Right cardiac atrium (tissue), 5 donors: ENCODE results near the gene WLS. TPM values are rescaled to one million over a fixed set of nuclear protein-coding genes. Genes with fewer than 3 reads are reported as not detected.
A peak's percentile ranks its signal among the peaks of the same experiment; 100 is the strongest.

Experiments
- ATAC-seq, 2 donors: fragments of 200-7000 bp; cut with Tn5 transposase; one replicate each; pipeline versions ENCODE4 v1.8.0 to v1.9.1; 2020; ENCODE audit warnings: moderate library complexity in 2 of 2, mild to moderate bottlenecking in 1 of 2
- DNase-seq, 3 donors: peaks; one replicate each; pipeline ENCODE4 v3.0.0-alpha.2; 2020
- H3K27ac ChIP-seq: one replicate; pipeline ENCODE4 v1.5.1; 2013; ENCODE audit warnings: mild to moderate bottlenecking, low read length, control low read depth, moderate library complexity
- H3K27me3 ChIP-seq: one replicate; pipeline ENCODE4 v1.6.1; 2013; ENCODE audit not compliant: control insufficient read depth, insufficient read depth
- H3K4me1 ChIP-seq: one replicate; pipeline ENCODE4 v1.6.1; 2013; ENCODE audit warnings: low read length; ENCODE audit not compliant: control insufficient read depth, insufficient read depth
- H3K4me3 ChIP-seq: one replicate; pipeline ENCODE4 v1.5.1; 2013; ENCODE audit warnings: low read length, control low read depth
- H3K9me3 ChIP-seq: one replicate; pipeline ENCODE4 v1.6.1; 2013; ENCODE audit warnings: low read length; ENCODE audit not compliant: control insufficient read depth
- WGBS: extraction: QIAGEN DNeasy Blood & Tissue Kit; methylation state at CpG from one replicate; pipeline ENCODE4 v1.1.7; 2013; 5-methylcytosine and 5-hydroxymethylcytosine counted together
- intact Hi-C, 4 donors: fragments of 100-400 bp; cut with DNase I; formaldehyde crosslinking; loops; one replicate each; pipeline versions ENCODE4 v1.11.0 to v1.14.0; 2022 to 2023
- polyA plus RNA-seq: library from polyadenylated mRNA; stranded (reverse); fragments of 200-250 nt; gene quantifications from one replicate; pipeline ENCODE4 v1.2.3, GENCODE V29; 2013
- total RNA-seq, 4 donors: library from RNA; stranded (reverse); fragmentation: NEBNext Ultra II Directional; extraction: Animal tissue kit (Norgen Biotek cat#: 25700); gene quantifications; one replicate each; pipeline ENCODE4 v1.2.1, GENCODE V29; 2021
- donor health status: healthy with polysubstance abuse.
- donor health status: DM: no; HTN: yes; CAD: no.
- donor health status: DM: no; HTN: no; CAD: no.
- donor health status: DM: no; HTN: yes; CAD: no; lungs with severe emphysema.
- donor health status: DM: yes; HTN: yes; CAD: no.

WLS gene
- total and polyA plus RNA-seq, 5 donors: 50.9 to 102 (median 101) TPM

DNA sequence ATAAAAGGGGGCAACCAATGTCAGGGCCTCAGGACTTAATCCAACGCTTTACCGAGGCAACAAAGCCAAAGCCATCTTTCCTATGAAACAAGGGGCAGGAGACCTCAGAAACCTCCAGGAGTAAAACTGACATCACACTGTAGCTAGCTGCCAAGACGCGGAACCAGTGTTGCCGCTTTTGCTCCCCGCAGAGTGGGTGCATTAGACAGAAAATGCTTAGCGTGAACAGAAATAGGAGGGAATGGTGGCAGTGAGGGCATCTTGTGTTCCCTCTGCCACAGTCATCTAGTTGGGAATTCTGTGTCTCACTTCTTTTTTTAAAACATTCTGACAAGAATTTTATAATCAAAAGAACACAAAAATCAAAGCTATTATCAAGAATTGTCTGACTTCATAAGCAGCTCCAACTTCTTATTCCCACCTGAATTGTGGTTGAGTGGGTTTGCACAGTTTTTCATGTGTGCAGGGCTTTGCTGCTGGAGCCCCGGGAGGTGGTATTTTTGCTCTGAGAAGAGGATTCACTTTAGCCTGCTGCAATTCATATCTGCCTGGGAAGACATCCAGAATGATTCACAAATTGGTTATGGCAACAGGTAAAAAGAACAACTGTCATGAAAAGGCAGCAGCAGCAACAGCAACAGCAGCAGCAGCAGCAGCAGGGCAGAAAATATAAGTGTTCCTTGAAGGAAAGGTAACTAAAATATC is 99.7 kb downstream of the WLS start:
- intact Hi-C loops: no loop called here
- Histone ChIP-seq H3K9me3 (no peaks in the 10 kb centered on the region), H3K4me1 (no peaks in the 10 kb centered on the region), H3K4me3 (no peak overlapping the region), H3K27ac (no peak overlapping the region), H3K27me3 (no peaks in the 10 kb centered on the region)
- WGBS: 89% methylated on average over 8 of the region's 8 CpGs
- DNase-seq (no peak), ATAC-seq (no peak)

DNA sequence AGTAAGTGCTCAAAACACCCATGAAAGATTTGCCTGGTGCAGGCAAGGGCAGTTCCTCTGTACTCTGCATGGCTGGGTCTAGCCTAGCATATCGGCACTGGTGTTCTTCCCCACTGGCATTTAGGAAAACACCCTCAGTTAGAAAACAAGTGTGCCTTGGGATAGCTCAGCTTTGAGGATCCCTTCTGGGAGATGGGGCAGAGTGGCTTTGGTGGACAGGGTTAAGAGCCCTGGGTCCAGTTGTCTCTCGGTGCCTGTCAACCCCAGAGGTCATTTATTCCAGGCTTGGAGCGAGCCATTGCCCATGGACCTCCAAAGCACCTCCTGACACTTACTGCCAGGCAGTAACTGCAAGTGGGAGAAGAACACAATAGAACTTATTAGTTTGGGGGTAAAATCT is 101.1 kb downstream of the WLS start:
- intact Hi-C loops: no loop called here
- no peaks in the 10 kb centered on the region for H3K4me1 ChIP-seq
- WGBS: 94% methylated on average over 3 of the region's 3 CpGs
- H3K27ac ChIP-seq: no peak overlapping the region
- H3K27me3 ChIP-seq: no peaks in the 10 kb centered on the region
- DNase-seq: no peak
- no peak overlapping the region for H3K4me3 ChIP-seq
- no peak for ATAC-seq
- H3K9me3 ChIP-seq: no peaks in the 10 kb centered on the region

DNA sequence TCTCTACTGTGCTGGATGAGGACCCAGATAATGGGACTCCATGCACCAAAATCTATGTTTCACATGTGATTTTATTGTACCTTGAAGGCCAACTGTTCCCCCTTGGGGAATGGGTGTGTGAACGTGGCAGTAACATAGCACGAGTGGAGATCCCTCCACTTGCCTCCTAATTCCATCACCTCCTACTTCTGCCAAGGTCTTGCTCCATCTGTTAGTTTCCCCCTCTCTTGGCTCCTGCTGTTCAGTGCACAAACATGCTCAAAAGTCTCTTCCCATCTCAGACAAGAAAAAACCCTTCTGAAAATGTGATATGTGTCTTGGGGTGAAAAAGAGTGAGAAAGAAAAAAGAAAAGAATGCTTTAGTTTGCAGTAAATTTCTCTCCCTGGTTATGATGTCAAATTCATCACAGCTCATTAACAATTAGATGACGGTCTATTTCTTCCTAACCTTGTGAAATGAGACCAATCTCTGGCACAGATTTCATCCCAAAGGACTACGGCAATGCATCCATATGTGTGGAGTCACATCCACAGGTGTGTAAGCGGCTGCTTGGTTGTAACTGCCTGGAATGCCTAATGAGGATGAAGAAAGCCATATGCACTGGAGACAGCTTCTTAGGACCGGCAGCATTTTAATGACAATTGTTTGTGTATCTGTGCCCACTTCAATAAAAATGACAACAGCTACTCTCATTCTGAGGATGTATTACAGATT is 102.6 kb downstream of the WLS start:
- Histone ChIP-seq H3K4me3 (no peak overlapping the region), H3K27me3 (no peaks in the 10 kb centered on the region), H3K4me1 (no peaks in the 10 kb centered on the region), H3K9me3 (no peaks in the 10 kb centered on the region), H3K27ac (no peak overlapping the region)
- WGBS: 68% methylated on average over 6 of the region's 6 CpGs
- DNase-seq (no peak), ATAC-seq (peak in 1 of 2 donors; percentile 31)
- intact Hi-C loops: loop anchor here in 2 of 4 donors (10.0 kb wide), 2 partner anchors 105 to 195 kb away; partner anchors contain the start of gene WLS (in 1 of the 2)

DNA sequence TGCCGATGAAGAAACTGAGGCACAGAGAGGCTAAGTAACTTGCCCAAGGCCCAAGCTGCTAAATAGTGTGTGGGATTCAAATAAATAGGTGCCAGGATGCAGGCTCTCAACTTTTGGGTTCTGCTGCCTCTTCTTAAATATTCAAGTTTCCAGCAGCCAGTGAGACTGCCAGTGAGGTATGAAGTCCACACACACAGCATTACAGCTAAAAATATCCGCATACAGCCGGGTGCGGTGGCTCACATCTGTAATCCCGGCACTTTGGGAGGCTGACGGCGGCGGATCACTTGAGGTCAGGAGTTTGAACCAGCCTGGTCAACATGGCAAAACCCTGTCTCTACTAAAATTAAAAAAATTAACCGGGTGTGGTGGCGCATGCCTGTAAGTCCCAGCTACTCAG is 103.5 kb downstream of the WLS start:
- Histone ChIP-seq H3K27ac (peak overlapping the region; percentile 47), H3K4me1 (no peaks in the 10 kb centered on the region), H3K9me3 (no peaks in the 10 kb centered on the region), H3K4me3 (no peak overlapping the region), H3K27me3 (no peaks in the 10 kb centered on the region)
- peak; percentile 61 to 69 for ATAC-seq
- 63% methylated on average over 10 of the region's 10 CpGs for WGBS
- intact Hi-C loops: loop anchor here in 2 of 4 donors (10.0 kb wide), 2 partner anchors 106 to 196 kb away; partner anchors contain the start of gene WLS (in 1 of the 2)
- peak in 2 of 3 donors; percentile 27 to 45 for DNase-seq

DNA sequence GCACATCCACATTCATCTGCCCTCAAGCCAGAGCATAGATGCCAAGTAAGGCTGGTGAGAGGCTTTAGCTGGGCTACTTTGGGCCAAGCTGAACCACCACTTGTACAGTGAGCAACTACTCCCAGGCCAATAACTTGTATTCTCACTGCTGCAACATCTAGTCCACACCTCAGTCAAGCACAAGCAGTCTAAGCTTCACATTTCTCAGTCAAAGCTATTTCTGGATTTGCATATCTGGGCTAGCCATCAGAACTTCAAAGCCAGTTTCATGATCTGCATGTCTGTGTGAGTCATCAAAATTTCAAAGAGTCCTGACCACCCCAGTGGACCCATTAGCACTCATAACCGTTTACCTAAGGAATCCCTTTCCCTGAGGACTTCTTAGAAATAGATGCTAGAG is 104.2 kb downstream of the WLS start:
- peak overlapping the region; percentile 54 for H3K27ac ChIP-seq
- 34% methylated on average over 1 of the region's 1 CpG for WGBS
- peak in 1 of 2 donors; percentile 28 for ATAC-seq

DNA sequence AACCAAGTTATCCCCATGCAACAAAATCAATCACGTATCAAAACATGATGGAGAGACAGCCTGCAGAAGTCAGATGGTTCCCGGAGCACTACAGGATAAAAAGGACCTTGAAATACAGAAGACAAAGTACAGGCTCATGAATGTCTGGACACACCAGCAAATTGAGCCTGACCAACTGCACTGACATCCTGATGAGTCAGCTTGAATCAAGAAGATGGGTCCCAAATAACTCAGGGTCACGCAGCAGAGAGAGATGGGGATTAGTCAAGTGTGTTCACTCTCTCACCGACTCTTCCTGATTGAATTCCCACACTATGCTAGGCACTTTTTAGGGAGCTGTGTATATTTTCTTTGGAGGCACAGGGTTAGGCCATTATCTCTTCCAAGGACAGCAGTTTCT is 110.8 kb downstream of the WLS start:
- DNase-seq (no peak), ATAC-seq (no peak)
- 57% methylated on average over 4 of the region's 4 CpGs for WGBS
- Histone ChIP-seq H3K27ac (no peak overlapping the region), H3K9me3 (no peaks in the 10 kb centered on the region), H3K27me3 (no peaks in the 10 kb centered on the region), H3K4me1 (no peaks in the 10 kb centered on the region), H3K4me3 (no peak overlapping the region)
- intact Hi-C loops: loop anchor here in 3 of 4 donors (5.0 to 10.0 kb wide), 4 partner anchors 111 to 203 kb away; partner anchors contain the start of gene WLS (in 2 of the 3)

More for the DNA sequence above, 104.2 kb downstream of the WLS start:
- intact Hi-C loops: loop anchor here in 2 of 4 donors (10.0 kb wide), 2 partner anchors 107 to 197 kb away; partner anchors contain the start of gene WLS (in 1 of the 2)
- no peak overlapping the region for H3K4me3 ChIP-seq
- no peaks in the 10 kb centered on the region for H3K27me3 ChIP-seq
- no peaks in the 10 kb centered on the region for H3K9me3 ChIP-seq
- no peaks in the 10 kb centered on the region for H3K4me1 ChIP-seq
- DNase-seq: no peak

DNA sequence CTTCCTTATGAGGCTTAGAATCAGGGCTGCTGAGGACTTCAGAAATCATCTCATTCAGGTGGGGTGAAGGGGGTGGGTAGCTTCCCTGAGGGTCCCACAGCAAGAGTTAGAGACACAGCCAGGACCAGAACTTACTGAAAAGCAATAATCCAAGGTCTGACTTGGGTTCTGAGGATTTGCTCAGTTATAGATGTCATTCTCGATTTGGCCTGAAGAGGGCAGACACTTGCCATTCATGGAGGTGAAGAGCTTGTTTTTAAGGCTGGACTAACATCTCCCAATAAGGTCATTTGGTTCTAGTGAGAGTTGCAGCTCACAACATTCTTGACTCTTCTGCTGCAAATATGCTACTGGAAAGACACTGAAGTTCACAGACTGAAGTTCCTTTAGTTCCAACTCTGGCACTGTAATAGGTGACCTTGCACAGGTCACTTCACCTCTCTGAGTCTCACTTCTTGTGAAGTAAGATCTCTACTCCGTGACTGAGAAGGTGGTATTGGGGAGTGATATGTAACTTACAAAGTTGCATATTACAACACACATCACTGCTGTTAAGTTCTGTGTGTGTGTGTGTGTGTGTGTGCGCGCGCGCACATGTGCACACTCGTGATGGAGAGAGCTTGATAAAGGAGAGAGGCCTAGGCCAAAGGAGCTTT is 112.1 kb downstream of the WLS start:
- WGBS: 42% methylated on average over 7 of the region's 7 CpGs
- DNase-seq: no peak
- Histone ChIP-seq H3K27me3 (no peaks in the 10 kb centered on the region), H3K4me1 (no peaks in the 10 kb centered on the region), H3K9me3 (no peaks in the 10 kb centered on the region), H3K4me3 (no peak overlapping the region), H3K27ac (no peak overlapping the region)
- intact Hi-C loops: loop anchor here in 3 of 4 donors (5.0 to 10.0 kb wide), 4 partner anchors 112 to 205 kb away; partner anchors contain the start of gene WLS (in 2 of the 3)
- peak; percentile 68 to 69 for ATAC-seq

DNA sequence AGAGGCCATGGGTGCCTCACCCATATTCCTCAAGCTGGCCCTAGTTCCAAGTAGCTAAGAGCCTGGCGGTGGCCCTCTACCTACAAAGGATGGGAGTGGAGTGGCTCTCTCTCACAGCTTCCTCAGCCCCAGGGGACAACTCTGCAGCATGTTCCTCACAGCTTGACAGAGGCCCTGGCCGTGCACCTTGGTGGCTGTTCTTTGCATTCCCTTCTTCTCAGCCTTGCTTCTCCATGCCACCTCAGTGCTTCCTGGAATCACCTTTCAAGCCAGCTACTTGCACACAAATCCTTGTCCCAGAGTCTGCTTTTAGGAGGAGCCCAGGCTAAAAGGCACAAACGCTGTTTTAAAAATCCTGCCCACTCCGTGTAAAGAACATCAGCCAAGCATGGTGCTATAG is 112.9 kb downstream of the WLS start:
- Histone ChIP-seq H3K4me3 (no peak overlapping the region), H3K27me3 (no peaks in the 10 kb centered on the region), H3K4me1 (no peaks in the 10 kb centered on the region), H3K9me3 (no peaks in the 10 kb centered on the region), H3K27ac (no peak overlapping the region)
- 92% methylated on average over 4 of the region's 4 CpGs for WGBS
- DNase-seq: no peak
- intact Hi-C loops: loop anchor here (2.0 to 10.0 kb wide), 4 partner anchors 201 to 345 kb away; no protein-coding TSS in a partner anchor
- no peak for ATAC-seq

DNA sequence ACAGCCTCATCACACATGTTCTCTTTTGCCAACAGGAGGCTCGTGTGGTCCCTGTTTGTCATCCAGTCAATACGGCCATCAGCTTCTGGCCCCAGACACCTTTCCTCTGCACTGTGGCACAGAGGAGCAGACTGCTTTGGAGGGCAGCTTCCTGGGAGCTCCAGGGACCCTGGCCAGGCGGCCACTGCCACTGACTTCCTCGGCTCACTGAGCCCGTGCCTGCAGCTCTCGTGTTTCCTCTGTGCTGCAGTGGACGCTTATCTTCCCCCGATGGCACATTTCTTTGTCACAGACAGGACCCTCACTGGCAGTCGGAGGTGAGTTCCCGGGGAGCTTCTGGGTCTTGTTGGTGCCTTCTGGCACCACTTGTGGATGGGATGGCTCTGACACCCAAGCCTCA is 114.9 kb downstream of the WLS start:
- Histone ChIP-seq H3K4me3 (no peak overlapping the region), H3K9me3 (no peaks in the 10 kb centered on the region), H3K27me3 (no peaks in the 10 kb centered on the region), H3K27ac (no peak overlapping the region), H3K4me1 (peaks cover 3% of the 10 kb centered on the region)
- no peak for ATAC-seq
- no peak for DNase-seq
- intact Hi-C loops: loop anchor here (2.0 to 10.0 kb wide), 5 partner anchors 205 to 343 kb away; no protein-coding TSS in a partner anchor
- 68% methylated on average over 10 of the region's 10 CpGs for WGBS

DNA sequence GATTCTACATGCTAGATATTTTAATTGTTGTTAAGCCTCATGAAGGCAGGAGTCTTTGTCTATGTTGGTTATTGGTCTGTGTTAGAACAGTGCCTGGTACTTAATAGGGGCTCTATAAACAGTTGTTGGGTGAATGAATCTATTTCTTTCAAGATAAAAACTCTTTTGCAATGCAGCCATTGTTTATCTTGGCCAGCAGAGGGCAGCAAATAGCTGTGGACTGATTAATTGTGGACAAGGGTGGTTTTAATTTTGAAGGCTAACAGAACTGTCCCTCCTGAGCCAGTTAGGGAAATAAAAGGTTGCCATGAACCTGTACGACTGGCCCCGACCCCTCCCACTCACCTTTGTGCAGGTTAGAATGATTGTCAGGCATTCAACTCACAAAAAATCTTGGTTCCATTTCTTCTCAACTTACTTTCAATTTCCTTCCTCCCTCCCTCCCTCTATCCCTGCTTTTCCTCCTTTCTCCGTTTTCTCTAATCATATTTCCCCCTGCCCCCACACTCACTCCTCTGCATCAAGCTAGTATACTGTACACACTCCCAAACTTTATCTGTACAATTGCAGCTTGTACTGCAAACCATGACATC is 115.6 kb downstream of the WLS start:
- ATAC-seq (peak in 1 of 2 donors; percentile 20), DNase-seq (peak in 2 of 3 donors; percentile 28 to 53)
- Histone ChIP-seq H3K9me3 (no peaks in the 10 kb centered on the region), H3K27me3 (no peaks in the 10 kb centered on the region), H3K4me1 (peaks cover 7% of the 10 kb centered on the region), H3K27ac (no peak overlapping the region), H3K4me3 (no peak overlapping the region)
- intact Hi-C loops: loop anchor here (2.0 to 10.0 kb wide), 5 partner anchors 206 to 342 kb away; no protein-coding TSS in a partner anchor
- 2% methylated on average over 3 of the region's 3 CpGs for WGBS
